Thoracic aorta (tissue), 2 donors: ENCODE data around the gene VRK1. TPM values are rescaled to one million over a fixed set of nuclear protein-coding genes. Genes with fewer than 3 reads are reported as not detected.

Experiments
- ATAC-seq: fragments of 150-250 bp; one replicate; pipeline ENCODE4 v1.8.0; 2017; ENCODE audit warnings: low read depth; ENCODE audit not compliant: insufficient number of reproducible peaks, low FRiP score
- DNase-seq: peaks from one replicate; pipeline ENCODE4 v3.0.0-alpha.2; 2020; ENCODE audit warnings: low spot score
- H3K27ac ChIP-seq, 2 donors: fragments of 200-600 bp; sonication (generic); 1 replicate in 1 of 2; 2 replicates in 1 of 2; pipeline ENCODE4 v1.5.1; 2016; ENCODE audit warnings: mild to moderate bottlenecking in 2 of 2, moderate library complexity in 2 of 2
- H3K27me3 ChIP-seq: fragments of 200-600 bp; sonication (generic); replicated peaks from 2 replicates; pipeline ENCODE4 v1.6.0; 2016; ENCODE audit warnings: mild to moderate bottlenecking; ENCODE audit not compliant: insufficient read depth
- H3K36me3 ChIP-seq: fragments of 200-600 bp; sonication (generic); one replicate; pipeline ENCODE4 v1.5.1; 2016
- H3K4me1 ChIP-seq, 2 donors: fragments of 200-600 bp; sonication (generic); 1 replicate in 1 of 2; 2 replicates in 1 of 2; pipeline versions ENCODE4 v1.5.1 to v1.6.0; 2016; ENCODE audit warnings: low read depth in 2 of 2, mild to moderate bottlenecking in 1 of 2; ENCODE audit not compliant: control insufficient read depth in 1 of 2
- H3K4me3 ChIP-seq: fragments of 200-600 bp; sonication (generic); 2 replicates; pipeline ENCODE4 v1.5.1; 2016; ENCODE audit warnings: mild to moderate bottlenecking
- H3K9me3 ChIP-seq: fragments of 200-600 bp; sonication (generic); 2 replicates; pipeline ENCODE4 v1.5.1; 2016
- CTCF ChIP-seq: fragments of 200-600 bp; sonication (generic); IDR thresholded peaks from one replicate; pipeline ENCODE4 v1.5.1; 2019; ENCODE audit warnings: antibody characterized with exemption
- total RNA-seq, 2 donors: library from RNA; depleted of rRNA; stranded (reverse); fragments of >200 nt; gene quantifications; one replicate each; pipeline versions ENCODE4 v1.1.0 to v1.2.3, GENCODE V29; 2016

VRK1 gene
- total RNA-seq, 2 donors from 2014 or later = 3.0 to 4.9 TPM

- Histone ChIP-seq H3K36me3 (no peaks in the 10 kb centered on the region), H3K9me3 (peaks cover 4% of the 10 kb centered on the region), H3K4me1 (no peaks in the 10 kb centered on the region), H3K27ac (no peak overlapping the region), H3K4me3 (no peak overlapping the region), H3K27me3 (no peaks in the 10 kb centered on the region)
- no peak for ATAC-seq
- no peak for DNase-seq
- no peak for TF ChIP-seq CTCF
Observed at GRCh38 chr14:96911499-96912149, 114.4 kb downstream of the VRK1 start.

- Histone ChIP-seq H3K36me3 (no peaks in the 10 kb centered on the region), H3K4me1 (no peaks in the 10 kb centered on the region), H3K4me3 (no peak overlapping the region), H3K27me3 (no peaks in the 10 kb centered on the region), H3K27ac (no peak overlapping the region), H3K9me3 (peaks cover 2% of the 10 kb centered on the region)
- ATAC-seq = no peak
- no peak for TF ChIP-seq CTCF
- DNase-seq = no peak
Observed at GRCh38 chr14:96914571-96915128, 117.5 kb downstream of the VRK1 start.

- H3K27me3 ChIP-seq = no peaks in the 10 kb centered on the region
- no peak overlapping the region for H3K4me3 ChIP-seq
- ATAC-seq = no peak
- H3K9me3 ChIP-seq = no peaks in the 10 kb centered on the region
- no peak for TF ChIP-seq CTCF
- no peaks in the 10 kb centered on the region for H3K4me1 ChIP-seq
- DNase-seq = no peak
- H3K36me3 ChIP-seq = no peaks in the 10 kb centered on the region
- H3K27ac ChIP-seq = no peak overlapping the region
Observed at GRCh38 chr14:96915478-96915877, 118.3 kb downstream of the VRK1 start.

GRCh38 chr14:96916751-96917150 lies 119.6 kb downstream of the VRK1 start:
- DNase-seq (no peak), ATAC-seq (no peak)
- H3K27me3 ChIP-seq = no peaks in the 10 kb centered on the region
- no peak overlapping the region for H3K4me3 ChIP-seq
- H3K9me3 ChIP-seq = no peaks in the 10 kb centered on the region
- no peaks in the 10 kb centered on the region for H3K36me3 ChIP-seq
- no peak overlapping the region for H3K27ac ChIP-seq
- no peaks in the 10 kb centered on the region for H3K4me1 ChIP-seq
- no peak for TF ChIP-seq CTCF

GRCh38 chr14:96917442-96917963 lies 120.3 kb downstream of the VRK1 start:
- H3K27me3 ChIP-seq = no peaks in the 10 kb centered on the region
- H3K4me1 ChIP-seq = no peaks in the 10 kb centered on the region
- no peak for DNase-seq
- no peak for TF ChIP-seq CTCF
- H3K36me3 ChIP-seq = no peaks in the 10 kb centered on the region
- H3K27ac ChIP-seq = no peak overlapping the region
- no peaks in the 10 kb centered on the region for H3K9me3 ChIP-seq
- ATAC-seq = no peak
- H3K4me3 ChIP-seq = no peak overlapping the region
